ENCODE data around the gene PSTPIP1.

DNA sequence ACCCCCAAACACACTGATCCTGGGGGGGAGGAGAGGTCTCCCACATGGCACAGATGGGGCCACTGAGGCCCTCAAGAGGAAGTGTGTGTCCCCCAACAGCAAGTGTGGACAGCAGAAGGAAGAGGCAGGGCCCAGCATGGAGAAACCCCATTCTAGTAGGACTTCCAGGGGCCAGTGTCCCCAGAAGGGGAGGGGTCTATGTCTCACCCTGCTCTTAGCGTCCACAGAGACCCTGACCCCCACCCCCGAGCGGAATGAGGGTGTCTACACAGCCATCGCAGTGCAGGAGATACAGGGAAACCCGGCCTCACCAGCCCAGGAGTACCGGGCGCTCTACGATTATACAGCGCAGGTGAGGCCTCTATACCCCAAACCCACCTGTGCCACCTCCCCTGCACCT is 40.7 kb downstream of the PSTPIP1 start:
- TF ChIP-seq, protein P1, sequence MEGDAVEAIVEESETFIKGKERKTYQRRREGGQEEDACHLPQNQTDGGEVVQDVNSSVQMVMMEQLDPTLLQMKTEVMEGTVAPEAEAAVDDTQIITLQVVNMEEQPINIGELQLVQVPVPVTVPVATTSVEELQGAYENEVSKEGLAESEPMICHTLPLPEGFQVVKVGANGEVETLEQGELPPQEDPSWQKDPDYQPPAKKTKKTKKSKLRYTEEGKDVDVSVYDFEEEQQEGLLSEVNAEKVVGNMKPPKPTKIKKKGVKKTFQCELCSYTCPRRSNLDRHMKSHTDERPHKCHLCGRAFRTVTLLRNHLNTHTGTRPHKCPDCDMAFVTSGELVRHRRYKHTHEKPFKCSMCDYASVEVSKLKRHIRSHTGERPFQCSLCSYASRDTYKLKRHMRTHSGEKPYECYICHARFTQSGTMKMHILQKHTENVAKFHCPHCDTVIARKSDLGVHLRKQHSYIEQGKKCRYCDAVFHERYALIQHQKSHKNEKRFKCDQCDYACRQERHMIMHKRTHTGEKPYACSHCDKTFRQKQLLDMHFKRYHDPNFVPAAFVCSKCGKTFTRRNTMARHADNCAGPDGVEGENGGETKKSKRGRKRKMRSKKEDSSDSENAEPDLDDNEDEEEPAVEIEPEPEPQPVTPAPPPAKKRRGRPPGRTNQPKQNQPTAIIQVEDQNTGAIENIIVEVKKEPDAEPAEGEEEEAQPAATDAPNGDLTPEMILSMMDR (IDR thresholded peaks at IDR 0.05; ENCODE audit: low read depth, low read length), result no peak
- no peak for TF ChIP-seq EZH2phosphoT487 (IDR thresholded peaks at IDR 0.05; ENCODE audit: low read depth)
